MM.1S (cell line): ENCODE measurements around the gene SON.

Experiments
- EZH2phosphoT487 ChIP-seq: fragments of 300-600 bp; sonication (generic); IDR thresholded peaks from 2 replicates; pipeline ENCODE4 v1.6.1; 2018; ENCODE audit warnings: antibody characterized with exemption, low read length
- TF ChIP-seq, protein P1 (sequence below): fragments of 300-600 bp; sonication (generic); IDR thresholded peaks from 2 replicates; pipeline ENCODE4 v1.5.1; 2016; ENCODE audit warnings: antibody characterized with exemption, low read length, mixed read lengths

DNA sequence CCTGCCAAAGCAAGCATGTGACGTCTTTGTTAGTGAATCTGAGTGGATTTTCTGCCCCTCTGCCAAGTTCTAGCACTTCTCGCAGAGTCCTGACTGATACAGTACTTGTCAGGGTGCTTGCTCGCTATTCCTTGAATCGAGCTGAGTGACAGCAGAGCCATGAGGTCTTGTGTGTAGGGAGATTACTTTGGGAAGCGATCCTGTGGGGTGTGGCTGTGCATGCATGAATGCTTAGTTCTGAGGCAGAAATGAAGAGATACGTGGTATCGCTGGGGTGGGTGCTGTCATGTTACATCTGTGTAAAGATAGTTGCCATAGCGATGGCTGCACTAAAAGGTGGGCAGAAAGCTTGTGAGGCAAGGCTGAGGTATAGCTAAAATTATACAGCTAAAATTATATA is 32.0 kb upstream of the SON start:
- TF ChIP-seq, protein P1, sequence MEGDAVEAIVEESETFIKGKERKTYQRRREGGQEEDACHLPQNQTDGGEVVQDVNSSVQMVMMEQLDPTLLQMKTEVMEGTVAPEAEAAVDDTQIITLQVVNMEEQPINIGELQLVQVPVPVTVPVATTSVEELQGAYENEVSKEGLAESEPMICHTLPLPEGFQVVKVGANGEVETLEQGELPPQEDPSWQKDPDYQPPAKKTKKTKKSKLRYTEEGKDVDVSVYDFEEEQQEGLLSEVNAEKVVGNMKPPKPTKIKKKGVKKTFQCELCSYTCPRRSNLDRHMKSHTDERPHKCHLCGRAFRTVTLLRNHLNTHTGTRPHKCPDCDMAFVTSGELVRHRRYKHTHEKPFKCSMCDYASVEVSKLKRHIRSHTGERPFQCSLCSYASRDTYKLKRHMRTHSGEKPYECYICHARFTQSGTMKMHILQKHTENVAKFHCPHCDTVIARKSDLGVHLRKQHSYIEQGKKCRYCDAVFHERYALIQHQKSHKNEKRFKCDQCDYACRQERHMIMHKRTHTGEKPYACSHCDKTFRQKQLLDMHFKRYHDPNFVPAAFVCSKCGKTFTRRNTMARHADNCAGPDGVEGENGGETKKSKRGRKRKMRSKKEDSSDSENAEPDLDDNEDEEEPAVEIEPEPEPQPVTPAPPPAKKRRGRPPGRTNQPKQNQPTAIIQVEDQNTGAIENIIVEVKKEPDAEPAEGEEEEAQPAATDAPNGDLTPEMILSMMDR: no peak
- TF ChIP-seq EZH2phosphoT487: no peak
